Left hindlimb (tissue), 1 donor: ENCODE measurements around the gene PATJ.
"Not testable (repeated sequence)": the region's sequence is repeated elsewhere in the genome, so short reads cannot be mapped to it uniquely, and the experiment has no call there.

Experiments
- DNase-seq: peaks from one replicate; pipeline ENCODE4 v3.0.0-alpha.2; 2018

Gene PATJ

GRCh38 chr1:61749574-61749973, 7.3 kb downstream of the PATJ start:
- no peak for DNase-seq

DNA sequence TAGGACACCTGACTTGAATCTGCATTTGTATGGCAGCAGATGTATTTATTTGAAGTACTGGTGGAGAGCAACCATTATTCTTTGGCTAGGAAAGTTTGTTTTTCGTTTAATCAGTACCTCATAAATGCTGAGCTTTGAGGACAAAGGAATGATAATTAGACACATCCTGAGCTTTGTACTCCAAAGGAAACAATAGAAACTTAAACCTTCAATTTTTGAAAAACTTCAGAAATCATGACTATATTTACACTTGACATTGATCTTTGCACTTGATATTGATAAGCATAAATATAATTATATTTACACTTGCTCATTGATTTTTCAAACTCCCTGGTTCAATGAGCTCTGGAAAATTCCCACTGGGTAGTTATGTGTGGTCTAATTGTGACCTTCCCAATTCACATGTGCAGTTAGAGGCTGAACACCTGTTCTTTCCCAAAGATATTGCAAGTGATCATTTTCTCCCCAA, 10.7 kb downstream of the PATJ start:
- DNase-seq = no peak

DNA sequence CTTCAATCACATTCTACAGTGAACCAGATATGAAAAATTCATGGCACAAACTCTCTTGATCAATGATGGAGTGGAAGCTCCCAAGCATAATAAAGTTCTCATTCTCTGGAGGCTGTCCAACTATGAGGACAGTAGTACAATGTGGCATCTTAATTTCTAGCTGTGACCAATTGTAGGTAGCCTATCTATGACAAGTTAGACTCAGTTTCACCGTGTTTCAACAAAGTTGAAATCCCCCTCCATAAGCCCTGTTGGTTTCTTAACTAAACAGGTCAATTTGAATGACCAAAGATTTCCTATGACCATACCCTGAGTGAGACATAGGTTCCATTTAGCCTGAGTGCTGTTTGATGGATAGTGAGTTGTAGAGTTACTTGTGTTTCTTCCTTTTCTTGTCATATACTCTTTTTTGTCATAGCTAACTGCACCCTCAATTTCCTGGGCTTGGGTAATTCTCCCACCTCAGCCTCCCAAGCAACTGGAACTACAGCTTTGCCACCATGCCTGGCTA, 11.8 kb downstream of the PATJ start:
- no peak for DNase-seq

GRCh38 chr1:61754545-61754944, 12.3 kb downstream of the PATJ start:
- DNase-seq = no peak

DNA sequence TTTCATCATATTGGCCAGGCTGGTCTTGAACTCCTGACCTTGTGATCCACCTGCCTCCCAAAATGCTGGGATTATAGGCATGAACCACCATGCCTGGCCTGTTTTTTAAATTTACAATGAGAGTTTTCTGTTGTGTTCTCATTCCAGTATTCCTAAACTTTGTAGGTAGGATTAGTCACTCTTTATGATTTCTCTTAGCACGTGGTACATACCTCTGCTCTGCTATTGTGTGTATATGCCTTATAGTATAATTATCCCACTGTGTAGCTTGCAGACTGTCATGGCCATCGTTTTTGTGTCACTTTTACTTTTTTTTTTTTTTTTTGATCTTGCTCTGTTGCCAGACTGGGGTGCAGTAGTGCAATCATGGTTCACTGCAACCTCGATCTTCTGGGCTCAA, 14.5 kb downstream of the PATJ start:
- no peak for DNase-seq

DNA sequence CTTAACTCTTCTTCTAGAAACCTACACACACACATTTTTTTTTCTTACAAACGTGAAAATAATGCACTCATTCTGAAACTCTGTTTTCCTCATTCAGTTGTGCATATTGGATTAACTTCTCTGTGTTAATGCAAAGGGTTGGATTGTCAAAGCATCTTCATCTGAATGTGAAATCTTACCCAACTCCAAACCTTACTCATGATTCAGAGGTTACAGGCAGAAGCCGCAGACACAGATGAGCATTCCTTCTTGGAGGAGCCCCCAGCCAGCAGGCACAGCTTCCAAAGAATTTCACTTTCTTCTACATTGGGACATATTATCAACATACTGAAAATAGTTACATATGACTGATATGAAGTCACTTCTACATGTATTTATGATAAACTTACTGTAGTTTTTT, 15.7 kb downstream of the PATJ start:
- no peak for DNase-seq

- no peak for DNase-seq
Measured at GRCh38 chr1:61770131-61770530, 27.9 kb downstream of the PATJ start.

- DNase-seq = no peak
Measured at GRCh38 chr1:61776091-61776490, 33.8 kb downstream of the PATJ start.

DNA sequence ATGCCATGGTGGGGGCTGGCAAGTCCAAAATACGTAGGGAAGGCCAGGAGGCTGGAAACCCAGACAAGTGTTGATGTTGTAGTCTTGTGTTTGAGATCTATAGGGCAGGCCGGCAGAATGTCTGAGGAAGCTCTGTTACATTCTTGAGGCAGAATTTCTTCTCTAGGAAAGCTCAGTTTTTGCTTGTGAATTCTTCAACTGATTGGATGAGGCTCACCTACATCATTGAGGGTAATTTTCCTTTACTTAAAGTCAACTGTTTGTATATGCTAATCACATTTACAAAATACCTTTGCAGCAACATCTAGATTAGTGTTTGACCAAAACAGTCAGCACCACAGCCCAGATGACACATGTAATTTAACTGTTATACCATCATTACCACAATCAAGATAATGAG, 37.0 kb downstream of the PATJ start:
- no peak for DNase-seq

DNA sequence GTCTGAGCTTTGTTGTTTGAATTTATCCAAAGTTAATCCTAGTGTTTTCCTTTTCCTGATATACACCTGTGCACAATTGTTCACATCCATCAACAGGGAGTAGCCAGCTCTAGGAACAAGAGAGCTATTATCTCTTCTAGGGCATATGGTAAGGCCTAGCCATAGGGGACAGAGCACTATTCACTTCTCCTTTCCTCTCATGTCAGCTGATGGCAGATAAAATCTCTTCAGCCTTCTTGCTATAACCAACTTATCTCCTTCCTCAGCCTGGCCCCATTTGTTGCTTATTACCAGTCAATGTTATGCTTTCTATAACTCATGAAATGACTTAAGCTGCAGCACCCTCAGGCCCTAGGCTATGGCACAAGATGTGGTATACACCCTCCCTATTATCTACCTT, 38.9 kb downstream of the PATJ start:
- no peak for DNase-seq

DNA sequence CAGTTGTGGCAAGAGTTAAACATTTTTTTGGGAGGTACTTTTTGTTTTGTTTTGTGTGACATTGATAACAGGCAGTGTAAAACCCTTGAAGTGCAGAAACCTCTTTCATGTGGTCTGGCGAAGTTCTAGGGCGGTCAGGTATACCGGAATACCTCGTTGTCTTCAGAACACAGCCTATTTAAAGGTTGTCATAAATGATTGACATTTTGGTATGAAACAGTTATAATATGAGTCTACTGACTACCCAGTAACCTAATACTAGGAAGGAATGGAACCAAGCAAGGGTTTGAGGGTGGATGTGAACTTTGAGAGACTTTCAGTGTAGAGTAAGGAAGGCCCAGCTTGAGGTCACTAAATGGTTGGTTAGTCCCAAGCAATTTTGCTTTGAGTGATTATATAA, 40.5 kb downstream of the PATJ start:
- DNase-seq = no peak

GRCh38 chr1:61784726-61785125, 42.4 kb downstream of the PATJ start:
- DNase-seq = no peak

DNA sequence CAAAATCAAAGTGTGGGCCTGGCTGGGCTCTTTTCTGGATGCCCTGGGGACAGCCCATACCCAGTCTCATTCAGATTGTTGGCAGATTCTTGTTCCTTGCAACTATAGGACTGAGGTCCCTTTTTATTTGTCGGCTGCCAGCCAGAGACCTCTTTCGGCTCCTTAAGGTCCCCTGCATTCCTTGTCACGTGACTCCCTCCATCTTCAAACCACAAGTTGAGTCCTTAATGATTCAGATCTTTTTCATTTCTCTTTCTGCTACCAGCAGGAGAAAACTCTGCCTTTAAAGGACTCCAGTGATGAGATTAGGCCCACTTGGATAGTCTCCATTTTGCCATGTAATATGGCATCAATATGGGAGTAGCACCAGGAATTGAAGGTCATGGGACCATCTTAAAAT, 48.6 kb downstream of the PATJ start:
- DNase-seq = no peak

- no peak for DNase-seq
Measured at GRCh38 chr1:61797045-61797755, 54.9 kb downstream of the PATJ start.

GRCh38 chr1:61801047-61801446, 58.8 kb downstream of the PATJ start:
- not testable (repeated sequence) for DNase-seq

DNA sequence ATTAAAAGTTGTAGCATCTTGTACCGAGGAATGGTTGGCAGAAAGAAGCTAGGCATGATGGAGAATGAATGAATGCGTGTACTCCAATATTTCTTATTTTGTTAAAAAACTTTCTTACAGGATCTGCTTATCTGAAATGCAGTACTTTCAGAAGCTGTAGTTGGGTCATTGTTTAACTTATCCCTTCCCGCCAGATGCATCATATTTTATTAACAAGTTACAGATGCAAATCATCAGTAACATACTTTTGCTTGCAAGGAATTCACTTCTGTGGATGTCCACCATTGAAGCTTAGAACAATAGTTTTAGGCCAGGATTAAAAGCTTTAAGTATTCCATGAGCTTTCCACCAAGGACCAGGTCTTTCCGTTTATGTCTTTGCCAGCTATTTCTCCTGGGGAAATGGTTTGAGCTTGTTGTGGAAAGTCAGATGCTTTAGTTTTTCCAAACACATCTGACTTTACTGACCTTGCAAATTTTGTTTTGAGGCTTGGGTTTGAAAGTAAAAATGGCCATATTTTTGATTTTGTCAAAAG, 65.4 kb downstream of the PATJ start:
- DNase-seq = no peak

- no peak for DNase-seq
Measured at GRCh38 chr1:61808321-61808720, 66.0 kb downstream of the PATJ start.

GRCh38 chr1:61808968-61809367, 66.7 kb downstream of the PATJ start:
- DNase-seq = no peak

DNA sequence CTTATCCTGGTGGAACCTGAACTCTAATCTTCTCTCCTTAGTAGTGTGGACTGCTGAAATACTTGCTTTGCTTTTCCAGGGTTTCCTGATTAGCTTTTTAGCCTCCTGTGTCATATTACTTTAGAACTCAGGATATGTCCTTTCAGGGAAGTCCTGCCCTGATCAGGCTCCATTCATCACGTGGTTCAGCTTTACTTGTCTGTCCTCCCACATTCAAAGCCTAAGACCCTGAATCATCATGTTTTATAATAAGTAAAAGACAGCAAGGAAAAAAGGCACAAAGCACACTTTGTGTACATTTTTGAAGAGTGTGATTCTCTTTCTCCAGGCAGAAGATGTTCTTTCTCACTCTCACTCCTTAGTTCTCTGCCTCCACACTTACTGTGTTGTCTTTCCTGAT, 70.6 kb downstream of the PATJ start:
- no peak for DNase-seq

GRCh38 chr1:61816191-61816590, 73.9 kb downstream of the PATJ start:
- DNase-seq = no peak

DNA sequence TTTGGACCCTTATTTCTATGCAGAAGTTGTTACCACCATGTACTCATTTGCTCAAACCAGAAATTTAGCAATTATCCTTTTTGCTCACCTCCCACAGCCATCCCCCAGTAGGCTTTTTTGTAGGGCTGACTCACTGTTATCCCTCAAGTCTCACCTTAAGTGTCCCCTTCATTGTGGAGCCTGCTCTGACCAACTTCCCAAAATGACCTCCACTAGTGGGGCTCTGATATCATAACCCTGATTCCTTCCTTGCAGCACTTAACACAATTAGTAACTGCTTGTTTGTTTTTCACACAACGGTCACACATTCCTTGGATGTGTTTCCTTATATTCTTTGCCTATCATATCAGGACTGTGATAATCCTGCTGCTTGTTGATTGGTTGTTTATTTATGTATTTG, 76.7 kb downstream of the PATJ start:
- no peak for DNase-seq

- no peak for DNase-seq
Measured at GRCh38 chr1:61819421-61819820, 77.1 kb downstream of the PATJ start.

GRCh38 chr1:61825393-61825792, 83.1 kb downstream of the PATJ start:
- peak; percentile 36 for DNase-seq

- no peak for DNase-seq
Measured at GRCh38 chr1:61828805-61829204, 86.5 kb downstream of the PATJ start.

DNA sequence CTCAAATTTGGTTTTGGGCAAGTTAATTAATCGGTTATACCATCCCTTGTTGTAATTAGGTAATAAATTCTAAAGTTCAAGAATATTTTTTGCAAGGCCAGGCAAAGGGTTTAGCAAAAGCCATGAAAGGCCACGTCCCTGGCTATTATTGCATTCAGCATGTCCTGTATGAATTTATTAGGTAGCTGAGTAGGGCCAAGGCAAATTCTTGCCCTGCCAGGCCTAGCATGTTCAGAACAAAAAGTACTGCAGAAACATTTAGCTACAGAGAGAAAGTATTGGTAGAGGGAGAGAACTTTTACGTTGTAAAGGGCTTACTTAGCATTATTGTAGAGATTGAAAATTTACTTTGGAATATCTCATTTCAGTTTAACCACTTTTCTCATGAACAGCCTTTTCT, 94.4 kb downstream of the PATJ start:
- no peak for DNase-seq
